Neural cell (in vitro differentiated cells): ENCODE measurements around the gene TOM1L1.

Experiments
- EP300 ChIP-seq: fragments of 450-650 bp; conservative IDR thresholded peaks from 2 replicates; pipeline ENCODE4 v1.6.1; 2014; ENCODE audit warnings: antibody characterized with exemption, mild to moderate bottlenecking, moderate library complexity; ENCODE audit not compliant: poor library complexity, severe bottlenecking
- EZH2 ChIP-seq: fragments of 200-600, 300-800 bp; shearing (Covaris generic), sonication (generic); IDR thresholded peaks from 2 replicates; pipeline ENCODE4 v1.6.1; 2014; ENCODE audit warnings: antibody characterized with exemption, low read length, borderline replicate concordance, mild to moderate bottlenecking; ENCODE audit not compliant: insufficient read depth, poor library complexity, severe bottlenecking
- POLR2AphosphoS5 ChIP-seq: IDR thresholded peaks from 2 replicates; pipeline ENCODE4 v1.6.1; 2012
- SMC3 ChIP-seq: fragments of 450-650 bp; conservative IDR thresholded peaks from 2 replicates; pipeline ENCODE4 v1.6.1; 2014; ENCODE audit warnings: antibody characterized with exemption, mild to moderate bottlenecking, moderate library complexity; ENCODE audit not compliant: poor library complexity
- TAF1 ChIP-seq: IDR thresholded peaks from 2 replicates; pipeline ENCODE4 v1.6.1; 2012; ENCODE audit warnings: low read depth
- TF ChIP-seq, protein P1 (sequence below): fragments of 450-650 bp; IDR thresholded peaks from 2 replicates; pipeline ENCODE4 v1.5.1; 2014; ENCODE audit warnings: antibody characterized with exemption, mild to moderate bottlenecking, moderate library complexity; ENCODE audit not compliant: poor library complexity, severe bottlenecking
- TF ChIP-seq, protein P2 (sequence below): IDR thresholded peaks from 2 replicates; pipeline ENCODE4 v1.6.1; 2012; ENCODE audit warnings: borderline replicate concordance

GRCh38 chr17:54977744-54978143 lies 77.1 kb downstream of the TOM1L1 start:
- TF ChIP-seq, protein P1, sequence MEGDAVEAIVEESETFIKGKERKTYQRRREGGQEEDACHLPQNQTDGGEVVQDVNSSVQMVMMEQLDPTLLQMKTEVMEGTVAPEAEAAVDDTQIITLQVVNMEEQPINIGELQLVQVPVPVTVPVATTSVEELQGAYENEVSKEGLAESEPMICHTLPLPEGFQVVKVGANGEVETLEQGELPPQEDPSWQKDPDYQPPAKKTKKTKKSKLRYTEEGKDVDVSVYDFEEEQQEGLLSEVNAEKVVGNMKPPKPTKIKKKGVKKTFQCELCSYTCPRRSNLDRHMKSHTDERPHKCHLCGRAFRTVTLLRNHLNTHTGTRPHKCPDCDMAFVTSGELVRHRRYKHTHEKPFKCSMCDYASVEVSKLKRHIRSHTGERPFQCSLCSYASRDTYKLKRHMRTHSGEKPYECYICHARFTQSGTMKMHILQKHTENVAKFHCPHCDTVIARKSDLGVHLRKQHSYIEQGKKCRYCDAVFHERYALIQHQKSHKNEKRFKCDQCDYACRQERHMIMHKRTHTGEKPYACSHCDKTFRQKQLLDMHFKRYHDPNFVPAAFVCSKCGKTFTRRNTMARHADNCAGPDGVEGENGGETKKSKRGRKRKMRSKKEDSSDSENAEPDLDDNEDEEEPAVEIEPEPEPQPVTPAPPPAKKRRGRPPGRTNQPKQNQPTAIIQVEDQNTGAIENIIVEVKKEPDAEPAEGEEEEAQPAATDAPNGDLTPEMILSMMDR = no peak
- TF ChIP-seq SMC3 (no peak), TAF1 (no peak), EZH2 (no peak), POLR2AphosphoS5 (no peak), EP300 (no peak)
- TF ChIP-seq, protein P2, sequence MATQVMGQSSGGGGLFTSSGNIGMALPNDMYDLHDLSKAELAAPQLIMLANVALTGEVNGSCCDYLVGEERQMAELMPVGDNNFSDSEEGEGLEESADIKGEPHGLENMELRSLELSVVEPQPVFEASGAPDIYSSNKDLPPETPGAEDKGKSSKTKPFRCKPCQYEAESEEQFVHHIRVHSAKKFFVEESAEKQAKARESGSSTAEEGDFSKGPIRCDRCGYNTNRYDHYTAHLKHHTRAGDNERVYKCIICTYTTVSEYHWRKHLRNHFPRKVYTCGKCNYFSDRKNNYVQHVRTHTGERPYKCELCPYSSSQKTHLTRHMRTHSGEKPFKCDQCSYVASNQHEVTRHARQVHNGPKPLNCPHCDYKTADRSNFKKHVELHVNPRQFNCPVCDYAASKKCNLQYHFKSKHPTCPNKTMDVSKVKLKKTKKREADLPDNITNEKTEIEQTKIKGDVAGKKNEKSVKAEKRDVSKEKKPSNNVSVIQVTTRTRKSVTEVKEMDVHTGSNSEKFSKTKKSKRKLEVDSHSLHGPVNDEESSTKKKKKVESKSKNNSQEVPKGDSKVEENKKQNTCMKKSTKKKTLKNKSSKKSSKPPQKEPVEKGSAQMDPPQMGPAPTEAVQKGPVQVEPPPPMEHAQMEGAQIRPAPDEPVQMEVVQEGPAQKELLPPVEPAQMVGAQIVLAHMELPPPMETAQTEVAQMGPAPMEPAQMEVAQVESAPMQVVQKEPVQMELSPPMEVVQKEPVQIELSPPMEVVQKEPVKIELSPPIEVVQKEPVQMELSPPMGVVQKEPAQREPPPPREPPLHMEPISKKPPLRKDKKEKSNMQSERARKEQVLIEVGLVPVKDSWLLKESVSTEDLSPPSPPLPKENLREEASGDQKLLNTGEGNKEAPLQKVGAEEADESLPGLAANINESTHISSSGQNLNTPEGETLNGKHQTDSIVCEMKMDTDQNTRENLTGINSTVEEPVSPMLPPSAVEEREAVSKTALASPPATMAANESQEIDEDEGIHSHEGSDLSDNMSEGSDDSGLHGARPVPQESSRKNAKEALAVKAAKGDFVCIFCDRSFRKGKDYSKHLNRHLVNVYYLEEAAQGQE = no peak
